ENCODE data around the gene IFNA8. TPM values are rescaled to one million over a fixed set of nuclear protein-coding genes. Genes with fewer than 3 reads are reported as not detected.
A peak's percentile ranks its signal among the peaks of the same experiment; 100 is the strongest.

The IFNA8 gene
- total RNA-seq, 2 experiments from 2014 or later = not detected

- peaks cover 3% of the 10 kb centered on the region for H3K27me3 Mint-ChIP-seq
- intact Hi-C loops (cut with micrococcal nuclease) = no loop called here
- no peaks in the 10 kb centered on the region for H3K36me3 Mint-ChIP-seq (ENCODE audit: low read depth)
- no peak for ATAC-seq
- H3K9me3 Mint-ChIP-seq = no peaks in the 10 kb centered on the region
- no peak for TF ChIP-seq CTCF (IDR thresholded peaks at IDR 0.05)
- POLR2A ChIA-PET = no interaction called here
- no peak overlapping the region for H3K4me3 Mint-ChIP-seq
- no peaks in the 10 kb centered on the region for H3K4me1 Mint-ChIP-seq (ENCODE audit: low read depth)
- CTCF ChIA-PET = interaction anchor here (1.5 kb wide), 1 partner anchor 125 kb away, joined by 4 read pairs; no protein-coding TSS in a partner anchor
- DNase-seq = no peak
- H3K27ac Mint-ChIP-seq = no peak overlapping the region
Observed at GRCh38 chr9:21450733-21451394, 41.9 kb downstream of the IFNA8 start.

DNA sequence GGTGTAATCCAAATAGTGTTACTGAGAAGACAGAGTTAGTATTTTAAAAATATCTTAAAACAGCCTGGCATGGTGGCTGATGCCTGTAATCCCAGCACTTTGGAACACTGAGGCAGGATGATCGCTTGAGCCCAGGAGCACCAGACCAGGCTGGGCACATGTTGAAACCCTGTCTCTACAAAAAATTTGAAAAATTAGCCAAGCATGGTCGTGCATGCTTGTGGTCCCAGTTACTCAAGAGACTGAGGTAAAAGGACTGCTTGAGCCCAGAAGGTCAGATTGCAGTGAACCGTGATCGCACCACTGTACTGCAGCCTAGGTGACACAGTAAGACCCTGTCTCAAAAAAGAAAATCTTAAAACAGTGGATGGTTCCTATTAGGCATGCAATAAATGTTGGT is 43.8 kb downstream of the IFNA8 start:
- intact Hi-C loops (cut with micrococcal nuclease) = no loop called here
- no peaks in the 10 kb centered on the region for H3K36me3 Mint-ChIP-seq (ENCODE audit: low read depth)
- H3K4me3 Mint-ChIP-seq = no peak overlapping the region
- DNase-seq (no peak), ATAC-seq (no peak)
- ChIA-PET CTCF (interaction anchor here (1.1 to 3.7 kb wide), 7 partner anchors 13 to 336 kb away, joined by 3 to 40 read pairs (median 4); no protein-coding TSS in a partner anchor), POLR2A (no interaction called here)
- peaks cover 4% of the 10 kb centered on the region for H3K27me3 Mint-ChIP-seq
- TF ChIP-seq CTCF (IDR thresholded peaks at IDR 0.05) = no peak
- H3K4me1 Mint-ChIP-seq (ENCODE audit: low read depth) = no peaks in the 10 kb centered on the region
- no peaks in the 10 kb centered on the region for H3K9me3 Mint-ChIP-seq
- no peak overlapping the region for H3K27ac Mint-ChIP-seq

- no peak for DNase-seq
- POLR2A ChIA-PET = no interaction called here
- Mint-ChIP-seq H3K27me3 (peaks cover 4% of the 10 kb centered on the region), H3K9me3 (no peaks in the 10 kb centered on the region), H3K4me1 (ENCODE audit: low read depth) (no peaks in the 10 kb centered on the region), H3K4me3 (no peak overlapping the region), H3K27ac (no peak overlapping the region), H3K36me3 (ENCODE audit: low read depth) (no peaks in the 10 kb centered on the region)
- TF ChIP-seq CTCF (IDR thresholded peaks at IDR 0.05) = no peak
- CTCF ChIA-PET = interaction anchor here (1.1 to 3.7 kb wide), 11 partner anchors 9 to 337 kb away, joined by 3 to 40 read pairs (median 5); no protein-coding TSS in a partner anchor
- no peak for ATAC-seq
- intact Hi-C loops (cut with micrococcal nuclease) = no loop called here
Observed at GRCh38 chr9:21454149-21454548, 45.2 kb downstream of the IFNA8 start.

DNA sequence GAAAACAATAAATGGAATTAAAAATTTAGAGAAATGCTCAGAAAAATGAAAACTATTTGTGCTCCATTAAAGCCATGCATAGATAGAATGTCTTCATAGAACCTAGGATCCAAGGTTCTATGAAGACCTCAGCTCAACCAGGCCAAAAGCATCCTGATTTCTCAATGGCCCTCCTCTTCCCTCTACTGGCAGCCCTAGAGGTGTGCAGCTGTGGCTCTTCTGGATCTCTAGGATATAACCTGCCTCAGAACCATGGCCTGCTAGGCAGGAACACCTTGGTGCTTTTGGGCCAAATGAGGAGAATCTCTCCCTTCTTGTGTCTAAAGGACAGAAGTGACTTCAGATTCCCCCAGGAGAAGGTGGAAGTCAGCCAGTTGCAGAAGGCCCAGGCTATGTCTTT is 46.4 kb downstream of the IFNA8 start:
- ChIA-PET CTCF (interaction anchor here (0.6 to 3.7 kb wide), 23 partner anchors 8 to 837 kb away, joined by 3 to 40 read pairs (median 5); no protein-coding TSS in a partner anchor), POLR2A (no interaction called here)
- no peak overlapping the region for H3K4me3 Mint-ChIP-seq
- peak; percentile 82 for ATAC-seq
- peak; percentile 20 for DNase-seq
- H3K27me3 Mint-ChIP-seq = peaks cover 4% of the 10 kb centered on the region
- H3K9me3 Mint-ChIP-seq = no peaks in the 10 kb centered on the region
- no peaks in the 10 kb centered on the region for H3K4me1 Mint-ChIP-seq (ENCODE audit: low read depth)
- H3K27ac Mint-ChIP-seq = no peak overlapping the region
- no peaks in the 10 kb centered on the region for H3K36me3 Mint-ChIP-seq (ENCODE audit: low read depth)
- intact Hi-C loops (cut with micrococcal nuclease) = loop anchor here (5.0 kb wide), 1 partner anchor 128 kb away; no protein-coding TSS in a partner anchor
- peak; percentile 63 for TF ChIP-seq CTCF (IDR thresholded peaks at IDR 0.05)

Other genes with a start within 250 kb of the IFNA8 start
- not detected for gene IFNA21, start 242.5 kb upstream of the IFNA8 start, total RNA-seq
- gene IFNA4, start 221.5 kb upstream of the IFNA8 start, total RNA-seq = not detected
- gene IFNA7, start 206.9 kb upstream of the IFNA8 start, total RNA-seq = not detected
- gene IFNA10, start 202.0 kb upstream of the IFNA8 start, total RNA-seq = not detected
- gene IFNA16, start 191.8 kb upstream of the IFNA8 start, total RNA-seq = not detected
- not detected for gene IFNA17, start 180.9 kb upstream of the IFNA8 start, total RNA-seq
- gene IFNA14, start 169.1 kb upstream of the IFNA8 start, total RNA-seq = not detected
- not detected for gene IFNA5, start 103.8 kb upstream of the IFNA8 start, total RNA-seq
- 10 to 100 TPM; 15.6 to 15.8 TPM for gene KLHL9, start 73.7 kb upstream of the IFNA8 start, total RNA-seq
- not detected for gene IFNA6, start 58.2 kb upstream of the IFNA8 start, total RNA-seq
- gene IFNA13, start 41.1 kb upstream of the IFNA8 start, total RNA-seq = not detected
- not detected for gene IFNA2, start 23.7 kb upstream of the IFNA8 start, total RNA-seq
- gene IFNA1, start 31.3 kb downstream of the IFNA8 start, total RNA-seq = not detected
- not detected for gene IFNE, start 73.2 kb downstream of the IFNA8 start, total RNA-seq